IMR-90 (cell line): Measurements from ENCODE around the gene XPR1.

ENCODE experiments used
- CTCF ChIP-seq: conservative IDR thresholded peaks from 2 replicates; pipeline ENCODE4 v1.5.1; 2012; ENCODE audit warnings: mild to moderate bottlenecking, low read depth, low read length, improper control_type of control experiment
- MAZ ChIP-seq: IDR thresholded peaks from 2 replicates; pipeline ENCODE4 v1.6.1; 2012; ENCODE audit warnings: low read depth, mild to moderate bottlenecking, low read length, improper control_type of control experiment, moderate library complexity, borderline replicate concordance

- TF ChIP-seq CTCF: no peak
- no peak for TF ChIP-seq MAZ
Measured at GRCh38 chr1:180646093-180646492, 14.3 kb downstream of the XPR1 start.
